Spinal cord (tissue), 10 donors: Measurements from ENCODE around the gene MAFG. TPM values are rescaled to one million over a fixed set of nuclear protein-coding genes. Genes with fewer than 3 reads are reported as not detected.
"Not testable (repeated sequence)": the region's sequence is repeated elsewhere in the genome, so short reads cannot be mapped to it uniquely, and the experiment has no call there.

ENCODE experiments used
- DNase-seq, 6 donors: peaks; one replicate each; pipeline versions ENCODE4 v3.0.0 to v3.0.0-alpha.2; 2013 to 2015; ENCODE audit warnings: low spot score in 6 of 6, low read depth in 4 of 6
- H3K27ac ChIP-seq: one replicate; pipeline ENCODE4 v1.5.1; 2013; ENCODE audit warnings: low read depth, low read length, control low read depth
- H3K27me3 ChIP-seq: one replicate; pipeline ENCODE4 v1.6.1; 2013; ENCODE audit warnings: low read length; ENCODE audit not compliant: control insufficient read depth, insufficient read depth
- H3K36me3 ChIP-seq: one replicate; pipeline ENCODE4 v1.6.1; 2013; ENCODE audit warnings: low read length; ENCODE audit not compliant: control insufficient read depth, insufficient read depth
- H3K4me1 ChIP-seq: one replicate; pipeline ENCODE4 v1.6.1; 2013; ENCODE audit warnings: low read length; ENCODE audit not compliant: control insufficient read depth, insufficient read depth
- H3K4me3 ChIP-seq: one replicate; pipeline ENCODE4 v1.5.1; 2013; ENCODE audit warnings: low read depth, low read length, control low read depth
- H3K9me3 ChIP-seq: one replicate; pipeline ENCODE4 v1.6.1; 2013; ENCODE audit warnings: low read length; ENCODE audit not compliant: control insufficient read depth, insufficient read depth
- WGBS: methylation state at CpG from one replicate; pipeline ENCODE4 v1.1.5; 2013; ENCODE audit warnings: missing lambda C conversion rate; ENCODE audit not compliant: insufficient coverage; 5-methylcytosine and 5-hydroxymethylcytosine counted together
- polyA plus RNA-seq, 2 donors: library from polyadenylated mRNA; unstranded; fragments of 120-200 nt; gene quantifications; one replicate each; pipeline ENCODE4 v1.2.1, GENCODE V29; 2013; ENCODE audit not compliant: insufficient read length in 2 of 2
- total RNA-seq, 2 donors: library from RNA; depleted of rRNA in 1 of 2; stranded (reverse); fragments of 120-200 nt in 1 of 2; fragments of >200 nt in 1 of 2; gene quantifications; one replicate each; pipeline versions ENCODE4 v1.2.3 to v1.2.4, GENCODE V29; 2013 to 2014
- donor health status: healthy.

Gene MAFG
- total and polyA plus RNA-seq, 4 donors = 10.8 to 24.2 (median 17.2) TPM

GRCh38 chr17:81958633-81959342 lies 31.3 kb upstream of the MAFG start:
- Histone ChIP-seq H3K4me3 (no peak overlapping the region), H3K27me3 (peaks cover 45% of the 10 kb centered on the region), H3K27ac (no peak overlapping the region), H3K9me3 (no peaks in the 10 kb centered on the region), H3K36me3 (peaks cover 4% of the 10 kb centered on the region), H3K4me1 (peaks cover 11% of the 10 kb centered on the region)
- WGBS = 54% methylated on average over 14 of the region's 15 CpGs
- DNase-seq = no peak

DNA sequence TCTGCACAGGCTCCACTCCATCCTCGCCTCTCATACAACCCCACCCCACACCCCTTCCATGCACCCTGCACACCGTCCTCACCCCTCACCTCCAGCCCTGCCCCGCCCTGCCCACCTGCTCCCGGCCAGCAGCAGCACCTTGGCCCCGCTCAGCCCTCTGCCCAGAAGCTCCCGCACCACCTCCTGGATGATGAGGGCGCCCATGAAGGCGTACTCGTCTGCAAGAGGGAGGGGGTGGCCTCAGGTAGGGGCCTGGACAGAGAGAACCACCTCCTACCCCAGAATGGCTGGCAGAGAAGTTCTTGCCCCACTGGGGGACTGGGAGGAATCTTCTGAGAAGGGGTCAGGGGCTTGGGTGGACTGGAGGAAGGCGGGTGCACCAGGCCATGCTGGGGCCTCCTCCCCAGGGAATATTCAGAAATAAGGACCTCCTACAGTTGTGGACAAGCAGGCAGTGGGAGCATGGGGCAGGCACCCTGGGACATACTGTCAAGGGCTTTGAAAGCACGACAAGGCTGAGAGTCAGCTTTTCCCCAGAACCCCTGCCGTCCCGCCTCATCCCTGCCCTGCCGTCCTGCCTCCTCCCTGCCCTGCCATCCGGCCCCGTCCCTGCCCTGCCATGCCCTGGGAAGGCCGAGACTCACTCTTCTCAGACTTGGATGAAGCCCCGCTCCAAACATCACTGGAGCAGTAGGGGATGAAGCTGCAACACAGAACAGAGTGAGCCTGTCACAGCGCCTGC lies 30.3 kb upstream of the MAFG start:
- WGBS = 82% methylated on average over 13 of the region's 19 CpGs
- no peak for DNase-seq

GRCh38 chr17:81956607-81957589 lies 29.4 kb upstream of the MAFG start:
- Histone ChIP-seq H3K27ac (no peak overlapping the region), H3K4me1 (peaks cover 13% of the 10 kb centered on the region), H3K9me3 (no peaks in the 10 kb centered on the region), H3K4me3 (no peak overlapping the region), H3K27me3 (peaks cover 29% of the 10 kb centered on the region), H3K36me3 (peaks cover 7% of the 10 kb centered on the region)
- no peak for DNase-seq
- WGBS = 81% methylated on average over 45 of the region's 45 CpGs

More for the DNA sequence above, 30.3 kb upstream of the MAFG start:
- Histone ChIP-seq H3K36me3 (peaks cover 6% of the 10 kb centered on the region), H3K9me3 (no peaks in the 10 kb centered on the region), H3K27me3 (peaks cover 39% of the 10 kb centered on the region), H3K27ac (no peak overlapping the region), H3K4me3 (no peak overlapping the region), H3K4me1 (peaks cover 11% of the 10 kb centered on the region)

DNA sequence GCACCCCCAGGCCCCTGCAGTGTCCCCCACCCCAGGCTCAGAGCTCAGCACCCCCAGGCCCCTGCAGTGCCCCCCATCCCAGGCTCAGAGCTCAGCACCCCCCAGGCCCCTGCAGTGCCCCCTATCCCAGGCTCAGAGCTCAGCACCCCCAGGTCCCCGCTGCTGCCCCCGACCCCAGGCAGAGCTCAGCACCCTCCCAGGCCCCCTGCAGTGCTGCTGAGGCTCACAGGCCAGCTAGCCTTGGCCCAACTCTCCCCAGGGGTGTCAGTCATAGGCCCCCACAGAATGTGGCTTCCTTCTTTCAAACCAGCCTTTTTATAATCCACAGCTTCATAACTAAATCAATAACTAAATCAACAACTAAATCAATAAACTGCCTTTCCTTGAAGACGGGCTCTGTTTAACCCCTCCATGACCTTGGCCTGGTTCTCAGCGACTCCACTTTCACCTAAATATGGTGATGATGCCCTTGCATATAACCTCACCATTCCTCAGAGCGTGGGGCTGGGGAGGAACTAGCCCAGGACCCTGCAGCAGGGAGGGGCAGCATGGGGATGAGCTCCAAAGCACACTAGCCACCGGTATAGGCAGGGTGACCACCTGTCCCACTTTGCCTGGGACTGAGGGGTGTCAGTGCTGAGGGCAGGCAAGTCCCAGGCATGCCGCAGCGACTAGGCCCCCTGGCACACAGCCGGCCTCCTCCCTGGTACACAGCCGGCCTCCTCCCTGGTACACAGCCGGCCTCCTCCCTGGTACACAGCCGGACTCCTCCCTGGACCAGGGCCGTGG lies 28.4 kb upstream of the MAFG start:
- Histone ChIP-seq H3K36me3 (peaks cover 7% of the 10 kb centered on the region), H3K27me3 (peaks cover 24% of the 10 kb centered on the region), H3K27ac (no peak overlapping the region), H3K4me1 (peaks cover 13% of the 10 kb centered on the region), H3K4me3 (no peak overlapping the region), H3K9me3 (no peaks in the 10 kb centered on the region)
- WGBS = 88% methylated on average over 11 of the region's 13 CpGs
- no peak for DNase-seq

GRCh38 chr17:81955058-81955681 lies 27.6 kb upstream of the MAFG start:
- H3K4me1 ChIP-seq = peaks cover 11% of the 10 kb centered on the region
- H3K4me3 ChIP-seq = no peak overlapping the region
- H3K9me3 ChIP-seq = no peaks in the 10 kb centered on the region
- H3K27ac ChIP-seq = no peak overlapping the region
- H3K36me3 ChIP-seq = peaks cover 7% of the 10 kb centered on the region
- H3K27me3 ChIP-seq = peaks cover 19% of the 10 kb centered on the region
- DNase-seq = no peak
- WGBS = 88% methylated on average over 16 of the region's 26 CpGs

DNA sequence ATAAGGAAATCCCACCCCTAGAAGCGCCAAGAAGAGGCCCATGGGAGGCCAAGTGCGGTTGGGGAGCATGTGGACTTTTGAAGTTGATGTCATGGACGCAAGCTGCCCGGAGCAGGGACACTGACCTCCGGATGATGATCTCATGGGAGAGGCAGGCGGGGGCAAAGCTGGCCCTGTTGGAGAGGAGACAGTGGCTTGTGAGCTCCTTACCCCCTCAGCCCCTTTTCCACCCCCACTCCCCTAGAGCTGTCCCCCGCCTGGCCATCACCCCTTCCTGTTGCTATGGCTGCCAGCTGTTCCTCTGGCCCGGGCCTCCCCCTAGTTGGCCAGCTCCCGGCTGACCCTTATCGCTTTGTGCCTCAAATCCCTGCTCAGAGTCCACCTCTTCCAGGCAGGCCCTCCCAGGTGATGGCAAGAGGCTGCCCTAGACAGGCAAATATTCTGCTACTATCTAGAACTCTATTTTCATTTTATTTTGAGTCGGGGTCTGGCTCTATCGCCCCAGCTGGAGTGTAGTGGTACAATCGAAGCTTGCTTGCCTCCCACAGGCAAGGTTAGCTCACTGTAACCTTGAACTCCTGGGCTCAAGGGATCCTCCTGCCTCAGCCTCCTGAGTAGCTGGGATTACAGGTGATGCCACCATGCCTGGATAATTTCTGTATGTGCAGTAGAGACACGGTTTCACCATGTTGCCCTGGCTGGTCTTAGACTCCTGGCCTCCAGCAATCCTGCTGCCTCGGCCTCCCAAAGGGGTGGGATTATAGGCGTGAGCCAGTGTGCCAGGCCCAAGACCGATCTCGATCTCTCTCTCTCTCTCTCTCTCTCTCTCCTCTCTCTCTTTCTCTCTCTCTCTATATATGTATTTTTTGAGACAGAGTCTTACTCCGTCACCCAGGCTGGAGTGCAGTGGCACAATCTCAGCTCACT lies 26.9 kb upstream of the MAFG start:
- H3K36me3 ChIP-seq = peaks cover 7% of the 10 kb centered on the region
- H3K9me3 ChIP-seq = no peaks in the 10 kb centered on the region
- H3K27me3 ChIP-seq = peaks cover 15% of the 10 kb centered on the region
- 81% methylated on average over 8 of the region's 19 CpGs for WGBS
- no peak for DNase-seq
- no peak overlapping the region for H3K27ac ChIP-seq
- H3K4me3 ChIP-seq = no peak overlapping the region
- peaks cover 7% of the 10 kb centered on the region for H3K4me1 ChIP-seq

- not testable (repeated sequence) for H3K4me1 ChIP-seq, H3K9me3 ChIP-seq, H3K4me3 ChIP-seq, H3K27me3 ChIP-seq, DNase-seq, H3K27ac ChIP-seq
- 80% methylated on average over 2 of the region's 5 CpGs for WGBS
- H3K36me3 ChIP-seq = peaks cover 12% of the 10 kb centered on the region
These were observed 25.9 kb upstream of the MAFG start for GRCh38 chr17:81953443-81953842.

DNA sequence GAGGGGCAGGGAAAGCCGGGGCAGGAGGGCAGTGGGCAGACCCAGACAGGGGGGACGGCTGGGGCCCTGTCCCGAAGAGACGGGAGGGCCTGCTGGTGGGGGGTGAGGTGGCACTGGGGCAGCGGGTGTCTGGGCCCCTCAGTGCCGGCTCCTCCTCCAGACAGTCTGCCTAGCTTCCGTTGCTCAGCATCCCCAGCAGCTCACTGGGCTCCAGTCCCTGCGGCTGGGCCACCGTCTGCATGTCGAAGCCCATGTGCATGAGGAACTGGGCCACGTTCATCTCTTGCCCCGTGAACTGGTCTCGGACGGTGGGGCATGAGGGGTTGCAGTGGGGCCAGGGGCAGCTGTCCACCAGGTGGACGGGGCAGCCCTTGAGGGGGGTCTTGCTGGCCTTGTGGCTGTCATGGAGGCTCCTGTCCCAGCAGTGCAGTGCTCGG lies 25.3 kb upstream of the MAFG start:
- peaks cover 12% of the 10 kb centered on the region for H3K36me3 ChIP-seq
- H3K27me3 ChIP-seq = no peaks in the 10 kb centered on the region
- H3K9me3 ChIP-seq = no peaks in the 10 kb centered on the region
- H3K4me3 ChIP-seq = no peak overlapping the region
- 67% methylated on average over 15 of the region's 16 CpGs for WGBS
- H3K4me1 ChIP-seq = peaks cover 2% of the 10 kb centered on the region
- H3K27ac ChIP-seq = no peak overlapping the region
- no peak for DNase-seq
